GM12892 (cell line): ENCODE results near the gene QRICH2.

ENCODE experiments used
- POLR2A ChIP-seq: IDR thresholded peaks from 2 replicates; pipeline ENCODE4 v1.6.1; 2011; ENCODE audit warnings: low read depth, low read length, control low read depth
- POLR2AphosphoS5 ChIP-seq: IDR thresholded peaks from 2 replicates; pipeline ENCODE4 v1.6.1; 2011; ENCODE audit warnings: low read depth, low read length, control low read depth
- TAF1 ChIP-seq: IDR thresholded peaks from 2 replicates; pipeline ENCODE4 v1.6.1; 2011; ENCODE audit warnings: low read depth, mild to moderate bottlenecking, control low read depth, low read length, borderline replicate concordance

GRCh38 chr17:76354317-76354729 lies 46.2 kb upstream of the QRICH2 start:
- TF ChIP-seq POLR2AphosphoS5 (no peak), POLR2A (no peak), TAF1 (no peak)
